NT2/D1 (cell line): ENCODE measurements around the gene SORT1.

ENCODE experiments used
- SUZ12 ChIP-seq: IDR thresholded peaks from 2 replicates; pipeline ENCODE4 v1.6.1; 2011; ENCODE audit not compliant: insufficient read length, insufficient read depth; ENCODE audit errors: extremely low read depth
- YY1 ChIP-seq: IDR thresholded peaks from 2 replicates; pipeline ENCODE4 v1.6.1; 2011; ENCODE audit not compliant: insufficient read length, insufficient read depth
- ZNF274 ChIP-seq: IDR thresholded peaks from 2 replicates; pipeline ENCODE4 v1.6.1; 2011; ENCODE audit warnings: mild to moderate bottlenecking, low read depth, low read length

DNA sequence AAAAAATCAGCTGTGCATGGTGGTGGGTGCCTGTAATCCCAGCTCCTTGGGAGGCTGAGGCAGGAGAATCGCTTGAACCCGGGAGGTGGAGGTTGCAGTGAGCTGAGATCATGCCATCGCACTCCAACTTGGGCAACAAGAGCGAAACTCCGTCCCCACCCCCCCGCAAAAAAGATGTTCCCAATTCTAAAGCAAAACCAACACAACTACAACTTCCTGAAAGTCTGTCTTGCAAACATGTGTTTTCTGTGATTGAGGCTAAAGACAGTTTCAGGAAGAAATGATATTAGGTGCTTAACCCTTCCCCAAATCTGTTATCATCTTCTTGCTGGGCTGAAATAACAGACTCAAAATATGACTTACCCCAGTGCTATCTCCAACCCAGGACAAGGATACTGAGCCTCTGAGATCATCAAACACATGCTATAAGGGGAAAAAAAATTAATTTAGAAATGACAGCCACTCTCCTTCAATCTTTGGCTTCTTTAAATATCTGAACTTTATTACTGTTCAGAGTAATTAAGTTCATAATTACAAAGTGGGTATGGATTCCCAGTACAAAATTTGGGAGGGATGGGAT lies 28.5 kb downstream of the SORT1 start:
- no peak for TF ChIP-seq SUZ12
- no peak for TF ChIP-seq YY1
- no peak for TF ChIP-seq ZNF274
